HG03066 (cell line): ENCODE results near the gene PACSIN1.
"Not testable (repeated sequence)": the region's sequence is repeated elsewhere in the genome, so short reads cannot be mapped to it uniquely, and the experiment has no call there.

ENCODE experiments used
- ATAC-seq: cut with Tn5 transposase; IDR thresholded peaks from one replicate; pipeline ENCODE4 v1.9.1; 2021; ENCODE audit warnings: low read depth; ENCODE audit not compliant: unreplicated experiment

PACSIN1 gene

DNA sequence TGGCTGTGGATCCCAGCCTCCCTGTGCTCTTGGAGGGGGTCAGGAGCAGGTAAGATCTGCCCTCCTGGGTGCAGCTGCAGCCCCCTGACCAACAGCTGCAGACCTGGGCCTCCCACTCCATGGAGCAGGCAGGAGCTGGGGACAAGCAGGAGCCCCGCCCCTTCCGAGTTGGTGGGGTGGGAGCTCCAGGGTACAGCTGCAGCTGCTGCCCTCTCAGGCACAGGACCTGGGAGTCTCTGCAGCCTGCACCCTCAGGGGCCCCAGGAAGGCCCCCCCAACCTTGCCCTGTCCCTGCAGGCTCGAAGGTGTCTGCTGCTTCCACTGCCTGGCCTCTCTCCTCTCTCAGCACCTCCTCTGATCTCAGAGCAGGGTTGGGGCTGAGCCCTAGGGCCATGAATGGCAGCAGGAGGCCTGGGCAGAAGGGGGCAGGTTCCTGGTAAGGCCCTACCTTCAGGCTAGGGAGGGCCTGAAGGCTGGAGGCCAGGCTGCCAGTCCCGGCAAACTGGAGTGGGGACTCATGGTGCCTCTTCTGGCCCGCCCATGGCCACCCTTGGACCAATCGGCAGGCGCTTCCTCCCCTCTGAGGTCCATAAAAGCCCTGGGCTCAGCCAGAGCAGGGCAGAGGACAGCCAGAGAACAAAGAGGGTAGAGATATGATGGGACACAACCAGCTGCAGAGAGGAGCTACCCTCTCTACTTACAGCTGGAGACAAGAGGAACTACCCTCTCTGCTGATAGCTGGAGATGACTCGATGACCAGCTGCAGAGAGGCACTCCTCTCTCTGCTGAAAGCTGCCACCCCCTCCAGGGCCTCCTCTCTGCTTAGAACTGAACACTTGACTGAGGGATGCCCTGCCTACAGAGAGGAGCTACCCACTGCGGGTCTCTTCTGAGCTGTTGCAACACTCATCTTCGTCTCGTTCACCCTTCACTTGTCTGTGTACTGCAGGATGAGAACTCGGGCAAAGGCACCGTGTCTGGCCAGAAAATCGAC, 7.8 kb upstream of the PACSIN1 start:
- no peak for ATAC-seq

- ATAC-seq, result no peak
These were observed 5.8 kb upstream of the PACSIN1 start for GRCh38 chr6:34459899-34460593.

DNA sequence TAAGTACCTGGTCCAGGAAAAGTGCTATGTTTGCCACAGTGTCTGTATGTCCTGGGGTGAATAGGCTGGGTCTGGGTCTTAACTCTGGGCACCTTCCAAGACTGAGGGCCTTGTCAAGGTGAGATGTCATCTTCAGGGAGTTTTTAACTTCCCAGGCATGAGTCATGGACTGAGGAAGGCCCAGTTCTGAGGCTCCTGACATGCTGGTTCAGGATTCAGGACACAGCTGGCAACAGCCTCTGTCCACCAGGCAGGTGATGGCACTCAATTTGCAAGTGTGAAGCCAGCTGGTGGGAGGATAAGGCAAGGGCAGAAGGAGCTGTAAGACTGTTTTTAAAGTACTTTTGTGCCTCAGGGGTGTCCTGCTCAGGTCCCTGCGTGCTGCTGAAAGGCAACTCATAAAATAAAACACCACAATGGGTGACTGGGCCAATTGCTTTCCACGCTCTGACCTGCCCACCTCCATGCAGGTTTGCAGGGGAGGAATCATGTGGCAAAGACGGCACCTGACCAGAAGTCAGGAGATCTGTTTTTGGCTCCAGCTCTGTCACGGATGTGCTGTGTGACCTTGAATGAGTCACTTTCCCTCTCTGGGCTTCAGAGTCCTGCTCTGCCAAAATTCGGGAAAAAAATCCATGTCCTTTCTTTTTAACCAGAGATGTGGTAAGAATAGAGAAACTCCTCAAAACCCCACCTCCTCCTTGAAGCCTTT, 4.9 kb upstream of the PACSIN1 start:
- ATAC-seq, result no peak

GRCh38 chr6:34462010-34462409, 3.9 kb upstream of the PACSIN1 start:
- no peak for ATAC-seq

GRCh38 chr6:34462551-34462971, 3.3 kb upstream of the PACSIN1 start:
- no peak for ATAC-seq

- no peak for ATAC-seq
These were observed 2.6 kb upstream of the PACSIN1 start for GRCh38 chr6:34463299-34463698.

DNA sequence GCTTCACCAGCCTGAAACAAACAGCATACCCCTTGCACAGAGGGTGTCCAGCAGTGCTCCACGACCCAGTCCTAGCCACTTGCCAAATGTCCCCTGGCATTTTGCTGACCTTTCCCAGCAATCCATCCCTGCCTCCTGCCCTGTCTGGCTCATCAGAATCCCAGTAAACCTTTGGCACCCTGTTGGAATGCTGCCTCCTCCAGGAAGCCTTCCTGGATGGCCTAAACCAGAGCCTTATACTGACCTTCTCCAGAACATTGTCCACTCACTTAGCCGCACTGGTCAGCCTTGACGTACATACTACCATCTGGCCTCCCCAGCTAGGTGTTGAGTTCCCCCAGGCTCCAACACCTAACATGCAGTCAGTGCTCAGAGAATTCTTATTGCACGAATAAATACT, 2.0 kb upstream of the PACSIN1 start:
- ATAC-seq, result no peak

GRCh38 chr6:34466242-34467185, 638 bp downstream of the PACSIN1 start:
- no peak for ATAC-seq

DNA sequence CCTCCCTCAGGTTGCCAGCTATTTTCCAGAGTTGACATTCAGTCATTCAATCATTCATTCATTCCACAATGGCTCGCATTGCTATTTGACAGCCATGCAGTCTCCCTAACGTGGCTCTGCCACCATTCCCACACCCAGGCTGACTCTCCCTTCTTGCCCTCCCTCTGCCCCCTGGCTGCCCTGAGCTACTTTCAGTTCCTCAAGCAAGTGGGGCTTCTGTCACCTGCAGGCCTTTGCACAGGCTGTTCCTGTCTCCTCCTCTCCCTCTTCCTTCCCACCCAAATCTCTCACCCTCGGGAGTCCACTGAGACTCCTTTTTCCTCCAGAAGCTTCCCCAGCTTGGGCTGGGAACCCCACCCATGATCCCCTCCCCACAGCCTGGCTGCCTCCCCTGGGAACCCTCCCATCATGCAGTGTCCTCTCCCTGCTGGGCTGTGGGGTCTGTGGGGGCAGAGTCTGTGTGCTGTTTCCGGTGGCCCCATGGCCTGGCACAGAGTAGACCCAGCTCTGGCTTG, 2.6 kb downstream of the PACSIN1 start:
- no peak for ATAC-seq

- no peak for ATAC-seq
These were observed 3.6 kb downstream of the PACSIN1 start for GRCh38 chr6:34469499-34469898.

DNA sequence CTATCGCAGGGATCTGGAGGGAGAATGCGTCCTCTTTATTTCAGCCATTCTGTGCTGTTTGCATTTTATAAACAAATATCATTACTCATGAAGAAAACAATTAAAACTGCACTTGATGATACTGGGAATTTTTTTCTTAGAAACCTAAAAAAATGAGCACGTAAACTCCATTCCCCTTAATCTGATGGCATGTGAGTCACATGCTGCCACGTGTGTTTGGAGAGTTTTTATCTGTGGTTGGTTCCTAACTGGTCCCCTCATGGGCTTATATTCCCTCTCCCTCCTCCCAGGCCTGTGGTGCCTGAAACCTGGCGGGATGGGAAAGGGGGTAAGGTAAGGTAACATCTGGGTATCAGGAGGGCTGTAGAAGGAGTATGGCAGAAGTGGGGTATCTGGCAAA, 6.5 kb downstream of the PACSIN1 start:
- no peak for ATAC-seq

DNA sequence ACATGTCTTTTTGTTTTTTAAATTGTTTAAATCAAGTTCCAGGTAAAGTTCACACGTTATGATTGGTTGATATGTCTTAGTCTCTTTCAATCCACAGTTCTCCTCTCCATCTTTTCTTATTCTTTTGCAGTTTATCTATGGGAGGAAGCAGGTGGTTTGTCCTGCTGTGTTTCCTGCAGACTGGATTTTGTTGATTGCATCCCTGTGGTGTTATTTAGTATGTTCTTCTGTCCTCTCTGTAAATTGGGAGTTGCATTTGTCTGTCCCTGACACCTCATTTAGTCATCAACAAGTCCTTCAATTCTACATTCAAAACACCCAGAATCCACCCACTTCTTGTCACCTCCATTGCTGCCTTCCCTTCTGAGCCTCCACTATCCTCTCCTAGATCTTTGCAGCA, 8.1 kb downstream of the PACSIN1 start:
- ATAC-seq, result no peak

DNA sequence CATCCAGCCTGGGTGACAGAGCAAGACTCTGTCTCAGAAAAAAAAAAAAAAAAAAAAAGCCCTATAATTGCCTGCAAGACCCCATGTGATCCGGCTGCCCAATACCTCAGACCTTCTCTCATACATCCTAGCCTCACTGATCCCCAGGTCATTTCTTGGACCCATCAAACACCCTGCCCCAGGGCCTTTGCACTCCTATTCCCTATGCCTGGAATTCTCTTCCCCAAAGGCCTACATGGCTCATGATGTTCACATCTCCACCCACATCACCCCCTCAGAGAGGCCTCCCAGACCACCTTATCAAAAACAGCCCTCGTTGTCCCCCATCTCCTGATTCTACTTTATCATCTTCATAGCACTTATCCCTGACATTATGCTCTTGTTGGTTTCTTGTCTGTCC, 8.9 kb downstream of the PACSIN1 start:
- no peak for ATAC-seq

- ATAC-seq, result no peak
These were observed 9.4 kb downstream of the PACSIN1 start for GRCh38 chr6:34475238-34475682.

DNA sequence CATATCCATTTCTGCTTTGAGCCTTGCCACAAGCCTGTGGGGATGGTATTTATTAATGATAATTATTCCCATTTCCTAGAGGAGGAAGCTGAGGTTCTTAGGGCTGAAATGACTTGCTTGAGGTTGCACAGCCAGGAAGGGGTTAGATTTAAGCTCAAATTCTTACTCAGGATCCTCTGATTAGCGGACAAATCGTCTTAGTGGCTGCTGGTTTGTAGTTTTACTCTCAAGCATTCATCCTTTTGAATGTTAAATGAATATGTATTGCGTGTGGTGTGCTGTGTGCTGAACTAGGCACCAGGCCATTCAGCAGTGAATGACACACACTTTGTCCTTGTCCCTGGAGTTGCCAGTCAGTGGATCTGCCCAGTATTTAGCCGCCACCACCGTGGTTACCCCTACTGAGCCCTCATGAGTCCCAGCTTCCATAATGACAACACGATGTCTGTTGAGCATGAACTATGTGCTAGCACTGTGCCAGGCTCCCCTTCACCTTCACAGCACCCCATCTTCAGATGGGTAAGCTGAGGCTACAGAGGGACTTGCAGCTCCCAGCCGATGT, 10.0 kb downstream of the PACSIN1 start:
- no peak for ATAC-seq

DNA sequence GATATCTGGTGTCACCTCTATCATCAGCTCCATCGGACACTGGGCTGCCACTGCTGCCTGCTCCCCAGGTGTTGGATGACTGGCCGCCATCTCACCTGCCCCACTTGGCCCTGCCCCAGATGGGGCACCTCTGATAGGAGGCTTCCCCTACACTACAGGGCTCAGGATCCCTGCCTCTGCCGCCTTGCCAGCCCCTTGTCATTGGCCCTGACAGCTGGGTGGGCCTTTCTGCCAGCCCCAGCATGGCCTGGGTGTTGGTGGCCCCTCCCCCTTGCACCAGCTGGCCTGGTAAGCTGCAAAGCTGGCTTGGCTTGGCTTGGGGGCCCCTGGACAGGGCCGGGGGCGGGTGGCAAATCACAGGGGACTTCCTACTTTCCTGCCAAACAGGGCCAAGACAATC, 10.6 kb downstream of the PACSIN1 start:
- ATAC-seq, result no peak

DNA sequence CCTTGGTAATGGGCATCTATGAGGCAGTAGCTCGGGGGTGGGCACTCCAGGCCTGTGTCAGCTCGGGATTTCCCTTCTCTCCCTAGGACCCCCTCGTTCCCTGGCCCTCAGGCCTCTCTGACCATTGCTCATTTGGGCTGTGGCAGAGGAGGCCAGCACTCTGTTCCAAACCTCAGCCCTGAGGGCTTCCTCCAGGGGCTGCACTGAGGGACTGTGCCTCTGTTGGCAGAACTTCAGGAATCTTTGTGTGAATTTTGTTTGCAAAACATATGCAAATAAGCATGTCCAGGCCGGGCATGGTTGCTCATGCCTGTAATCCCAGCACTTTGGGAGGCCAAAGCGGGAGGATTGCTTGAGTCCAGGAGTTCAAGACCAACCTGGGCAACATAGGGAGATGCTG, 11.0 kb downstream of the PACSIN1 start:
- ATAC-seq, result no peak

GRCh38 chr6:34478796-34479195, 12.9 kb downstream of the PACSIN1 start:
- ATAC-seq, result no peak

DNA sequence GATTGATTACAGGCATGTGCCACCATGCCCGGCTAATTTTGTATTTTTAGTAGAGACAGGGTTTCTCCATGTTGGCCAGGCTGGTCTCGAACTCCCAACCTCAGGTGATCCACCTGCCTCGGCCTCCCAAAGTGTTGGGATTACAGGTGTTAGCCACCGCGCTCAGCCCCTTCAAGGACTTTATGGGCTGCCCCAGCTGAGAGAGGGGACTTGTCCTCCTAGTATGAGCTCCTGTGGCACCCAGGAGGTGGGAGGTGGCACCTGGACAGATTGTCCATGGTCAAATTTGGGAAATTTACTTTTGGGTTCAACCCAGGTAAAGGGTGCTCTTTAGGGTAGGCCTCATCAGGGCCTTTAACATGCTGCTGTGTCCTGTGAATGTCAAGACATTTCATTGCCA, 17.9 kb downstream of the PACSIN1 start:
- not testable (repeated sequence) for ATAC-seq
